GM20431 (cell line): ENCODE measurements around the gene TRIM31.
"Not testable (repeated sequence)": the region's sequence is repeated elsewhere in the genome, so short reads cannot be mapped to it uniquely, and the experiment has no call there.

Source experiments
- in situ Hi-C: fragments of 300-500 bp; cut with MseI, MboI; formaldehyde crosslinking; loops from one replicate; pipeline ENCODE4 v1.15.0; 2020; ENCODE audit warnings: low sequenced_read_pairs; ENCODE audit not compliant: unreplicated experiment

Gene TRIM31

GRCh38 chr6:30149858-30150550 is 37.1 kb upstream of the TRIM31 start:
- in situ Hi-C loops, result no loop called here

- in situ Hi-C loops, result no loop called here
Observed at GRCh38 chr6:30149234-30149633, 36.3 kb upstream of the TRIM31 start.

- in situ Hi-C loops, result no loop called here
Observed at GRCh38 chr6:30147096-30147495, 34.2 kb upstream of the TRIM31 start.

- in situ Hi-C loops, result no loop called here
Observed at GRCh38 chr6:30145818-30146217, 32.9 kb upstream of the TRIM31 start.

- in situ Hi-C loops, result no loop called here
Observed at GRCh38 chr6:30144811-30145210, 31.9 kb upstream of the TRIM31 start.

GRCh38 chr6:30143780-30144179 is 30.9 kb upstream of the TRIM31 start:
- in situ Hi-C loops, result no loop called here

- in situ Hi-C loops, result no loop called here
Observed at GRCh38 chr6:30142665-30143064, 29.8 kb upstream of the TRIM31 start.

GRCh38 chr6:30140240-30140639 is 27.4 kb upstream of the TRIM31 start:
- in situ Hi-C loops, result not testable (repeated sequence)

- in situ Hi-C loops, result no loop called here
Observed at GRCh38 chr6:30136570-30137286, 23.8 kb upstream of the TRIM31 start.

- in situ Hi-C loops, result no loop called here
Observed at GRCh38 chr6:30135757-30136156, 22.9 kb upstream of the TRIM31 start, which contains the start of gene TRIM40. TRIM40 (plus strand) TSS chr6:30136140; CDS start chr6:30137037, 897 bp downstream.

GRCh38 chr6:30135147-30135546 is 22.3 kb upstream of the TRIM31 start:
- in situ Hi-C loops, result no loop called here

- in situ Hi-C loops, result no loop called here
Observed at GRCh38 chr6:30131947-30132497, 19.1 kb upstream of the TRIM31 start.

GRCh38 chr6:30130887-30131862 is 18.3 kb upstream of the TRIM31 start:
- in situ Hi-C loops, result no loop called here

GRCh38 chr6:30130179-30130679 is 17.3 kb upstream of the TRIM31 start:
- in situ Hi-C loops, result no loop called here

- in situ Hi-C loops, result no loop called here
Observed at GRCh38 chr6:30129265-30130178, 16.6 kb upstream of the TRIM31 start.

GRCh38 chr6:30127238-30128093 is 14.6 kb upstream of the TRIM31 start:
- in situ Hi-C loops, result no loop called here

GRCh38 chr6:30122515-30122914 is 9.6 kb upstream of the TRIM31 start:
- in situ Hi-C loops, result no loop called here
